HG03342 (cell line): Measurements from ENCODE around the gene KLK6.
A peak's percentile ranks its signal among the peaks of the same experiment; 100 is the strongest.

Experiments used
- ATAC-seq: cut with Tn5 transposase; IDR thresholded peaks from one replicate; pipeline ENCODE4 v1.9.1; 2021; ENCODE audit warnings: mild to moderate bottlenecking, moderate library complexity; ENCODE audit not compliant: unreplicated experiment

Gene KLK6

GRCh38 chr19:50959731-50960500 is 9.5 kb downstream of the KLK6 start:
- no peak for ATAC-seq

- ATAC-seq, result no peak
Measured at GRCh38 chr19:50957587-50957986, 11.8 kb downstream of the KLK6 start.

DNA sequence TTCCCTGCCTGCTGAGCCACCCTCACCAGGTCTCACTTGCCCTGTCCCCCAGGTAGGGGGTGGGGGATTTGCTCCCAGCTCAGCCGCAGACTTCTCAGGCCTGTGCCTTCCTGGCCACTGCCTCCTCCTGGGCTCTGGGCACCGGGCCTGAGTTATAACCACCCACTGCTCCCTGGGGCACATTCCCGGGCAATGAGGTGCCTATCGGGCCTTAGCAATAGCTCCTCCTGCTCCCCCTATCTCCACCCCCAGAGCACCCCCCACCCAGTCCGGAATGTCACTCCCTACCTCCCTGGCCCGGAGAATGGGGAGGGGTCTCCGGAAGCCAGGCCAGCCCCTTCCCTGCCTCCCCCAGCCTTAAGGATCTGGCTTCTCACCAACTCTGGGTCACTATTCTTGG is 16.5 kb downstream of the KLK6 start, which contains the start of gene KLK5:
TSS of gene KLK5 (minus strand) at position 129 of the 400 bp plus-strand sequence. CDS start 381 bp downstream, outside the sequence.
- no peak for ATAC-seq

DNA sequence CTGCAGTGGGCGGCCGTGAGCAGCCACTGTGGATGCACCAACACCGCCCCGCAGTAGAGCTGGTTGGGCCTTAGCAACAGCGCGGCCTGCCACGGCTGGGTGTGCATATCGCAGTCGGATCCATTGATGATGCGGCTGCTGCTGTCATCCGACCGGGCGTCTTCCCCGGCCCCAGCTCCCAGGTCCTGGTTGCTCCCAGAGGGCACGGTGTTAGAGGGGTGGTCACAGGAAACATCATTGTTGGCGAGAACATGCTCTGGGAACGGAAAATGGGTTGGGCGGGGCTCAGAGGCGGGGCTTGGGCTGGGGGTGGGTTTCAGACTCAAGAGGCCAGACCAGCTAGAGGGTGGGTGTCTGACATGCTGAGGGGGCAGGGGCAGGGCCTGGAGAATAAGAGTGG is 19.5 kb downstream of the KLK6 start:
- no peak for ATAC-seq

- ATAC-seq, result no peak
Measured at GRCh38 chr19:50947123-50947522, 22.3 kb downstream of the KLK6 start.

GRCh38 chr19:50944795-50945194 is 24.6 kb downstream of the KLK6 start:
- ATAC-seq, result no peak

- ATAC-seq, result no peak
Measured at GRCh38 chr19:50943074-50943828, 26.1 kb downstream of the KLK6 start.

DNA sequence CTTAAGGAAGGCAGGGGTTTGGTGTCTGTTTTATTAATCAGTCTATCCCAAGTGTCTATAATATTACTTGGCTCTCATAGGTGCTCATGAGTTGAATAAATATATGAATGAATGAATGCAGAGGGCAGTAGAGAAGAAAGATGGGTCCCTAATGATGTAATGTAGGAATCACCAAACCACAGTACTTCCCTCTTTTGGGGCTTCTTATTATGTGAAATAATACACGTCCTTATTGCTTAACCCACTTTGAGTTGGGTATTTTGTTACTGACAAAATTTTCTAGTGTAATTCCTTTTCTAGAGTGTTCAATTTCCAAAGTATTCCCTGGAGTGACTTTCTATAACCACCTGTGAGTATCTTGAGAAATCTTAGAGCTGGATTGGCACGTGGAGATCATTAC is 29.8 kb downstream of the KLK6 start:
- ATAC-seq, result no peak

DNA sequence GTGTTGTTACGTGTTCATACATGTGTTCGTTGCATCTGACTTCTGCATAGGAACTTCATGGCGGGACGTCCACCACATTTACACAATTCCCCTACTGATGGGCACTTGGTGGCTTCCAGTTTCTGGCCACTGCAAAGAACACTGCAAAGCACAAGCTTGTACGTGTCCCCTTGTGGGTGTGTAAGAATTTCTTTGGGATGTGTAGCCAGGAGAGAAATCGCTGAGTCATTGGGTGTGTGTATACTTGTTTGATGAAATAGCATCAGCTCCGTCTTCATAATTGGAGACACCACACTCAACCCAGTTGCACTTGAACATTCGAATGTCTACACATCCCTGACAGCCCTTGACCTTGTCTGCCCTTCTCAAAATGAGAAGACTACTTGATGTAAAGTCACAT is 35.8 kb downstream of the KLK6 start:
- ATAC-seq, result no peak

- no peak for ATAC-seq
Measured at GRCh38 chr19:50932690-50933083, 36.7 kb downstream of the KLK6 start.

DNA sequence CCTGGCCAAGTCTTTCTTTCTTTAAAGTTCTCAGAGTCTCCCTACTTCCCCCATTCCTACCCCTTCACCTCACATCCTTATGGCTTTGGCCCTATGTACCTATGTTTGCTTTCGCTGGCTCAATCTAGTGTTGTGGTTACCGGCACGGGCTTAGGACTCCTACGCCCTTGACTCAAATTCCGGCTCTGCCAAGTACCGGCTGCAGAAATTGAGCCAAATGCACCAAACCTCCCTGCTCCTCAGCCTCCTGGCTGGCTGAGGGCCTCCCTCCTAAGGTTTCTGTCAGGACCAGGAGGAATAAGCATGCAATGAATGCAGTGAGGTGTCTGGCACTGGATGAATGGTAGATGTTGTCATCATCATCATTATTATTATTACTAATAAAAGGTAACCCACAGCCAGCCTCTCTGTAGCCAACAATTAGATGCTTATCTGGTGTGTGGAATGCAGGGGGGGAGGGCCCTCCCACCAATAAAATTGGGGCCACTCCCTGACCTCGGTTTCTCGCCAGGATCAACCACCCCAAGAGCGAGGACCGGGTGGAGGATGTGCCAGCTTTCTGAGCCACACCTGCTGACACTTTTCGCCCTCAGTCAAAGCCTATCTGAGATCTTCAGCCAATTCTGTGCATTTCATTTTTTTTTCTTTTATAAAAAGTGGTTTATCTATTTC is 37.2 kb downstream of the KLK6 start:
- ATAC-seq, result no peak

DNA sequence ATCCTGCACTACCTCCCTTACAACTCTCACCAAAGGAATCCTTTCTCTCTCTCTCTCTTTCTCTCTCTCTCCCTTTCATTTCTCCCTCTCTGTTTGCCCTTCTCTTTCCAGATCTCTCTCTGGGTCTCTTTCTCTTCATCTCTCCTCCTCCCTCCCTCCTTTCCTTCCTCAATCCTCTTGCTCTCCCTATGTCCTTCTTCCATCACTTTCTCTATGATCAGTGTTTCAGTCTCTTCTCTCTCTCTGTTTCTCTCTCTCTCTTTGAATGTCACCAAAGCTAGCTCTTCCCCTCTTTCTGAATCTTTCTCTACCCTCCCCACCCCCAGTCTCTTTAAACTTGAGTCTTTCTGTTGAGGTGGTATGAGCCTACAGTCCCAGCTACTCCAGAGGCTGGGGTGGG is 38.4 kb downstream of the KLK6 start:
- ATAC-seq, result no peak

DNA sequence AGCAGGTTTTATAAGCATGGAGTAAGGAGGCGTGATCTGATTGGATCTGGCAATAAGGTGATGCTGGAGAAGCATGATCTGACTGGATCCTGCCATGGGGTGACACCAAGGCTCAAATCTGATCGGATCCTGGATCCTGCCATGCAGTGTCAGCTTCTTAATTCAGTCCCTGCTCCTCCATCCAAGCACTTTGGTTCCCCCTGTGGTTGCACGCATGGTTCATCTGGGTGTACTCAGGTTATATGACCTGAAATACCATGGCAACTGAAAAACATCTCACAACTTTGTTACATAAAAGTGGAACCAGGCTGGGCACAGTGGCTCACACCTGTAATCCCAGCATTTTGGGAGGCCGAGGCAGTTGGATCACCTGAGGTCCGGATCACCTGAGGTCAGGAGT is 40.6 kb downstream of the KLK6 start:
- ATAC-seq, result no peak

- no peak for ATAC-seq
Measured at GRCh38 chr19:50926144-50926543, 43.2 kb downstream of the KLK6 start.

- no peak for ATAC-seq
Measured at GRCh38 chr19:50925734-50926133, 43.7 kb downstream of the KLK6 start.

DNA sequence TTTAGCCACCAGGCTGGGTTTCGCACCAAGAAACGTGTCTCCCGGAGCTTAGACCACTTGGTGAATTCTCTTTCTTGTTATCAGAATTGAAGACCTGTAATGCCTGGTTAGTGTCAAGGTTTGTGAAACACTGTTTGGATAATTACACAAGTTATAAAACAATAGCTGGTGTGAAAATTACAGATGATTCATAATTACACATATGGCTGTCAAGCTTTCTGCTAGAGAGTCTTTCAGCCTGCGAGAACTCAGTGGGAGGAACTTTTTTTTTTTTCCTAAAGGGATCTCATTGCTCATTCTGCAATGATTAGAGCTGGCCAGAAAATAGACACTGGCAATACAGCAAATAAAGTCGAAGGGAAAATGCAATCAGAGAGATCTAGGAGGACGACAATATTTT is 44.8 kb downstream of the KLK6 start:
- ATAC-seq, result no peak

GRCh38 chr19:50922317-50922853 is 47.0 kb downstream of the KLK6 start:
- peak; percentile 64 for ATAC-seq

GRCh38 chr19:50921426-50922316 is 47.7 kb downstream of the KLK6 start:
- ATAC-seq, result no peak

GRCh38 chr19:50916069-50916468 is 53.3 kb downstream of the KLK6 start:
- no peak for ATAC-seq
